H9 (cell line): ENCODE data around the gene ZNF280D. TPM values are rescaled to one million over a fixed set of nuclear protein-coding genes. Genes with fewer than 3 reads are reported as not detected.

ENCODE experiments used
- DNase-seq: peaks from one replicate; pipeline ENCODE4 v3.0.0-alpha.2; 2017
- H2AFZ ChIP-seq: one replicate; pipeline ENCODE4 v1.6.1; 2013; ENCODE audit warnings: mild to moderate bottlenecking, low read length, control low read depth, moderate library complexity
- H2AK5ac ChIP-seq: 2 replicates; pipeline ENCODE4 v1.6.1; 2013; ENCODE audit warnings: low read length, control low read depth, mixed read lengths; ENCODE audit not compliant: insufficient read length
- H2BK120ac ChIP-seq: one replicate; pipeline ENCODE4 v1.6.1; 2013; ENCODE audit warnings: low read depth, mild to moderate bottlenecking, low read length, control low read depth, inconsistent platforms; ENCODE audit not compliant: poor library complexity, severe bottlenecking
- H2BK12ac ChIP-seq: 2 replicates; pipeline ENCODE4 v1.6.1; 2013; ENCODE audit warnings: low read length, control low read depth, mixed read lengths, low read depth; ENCODE audit not compliant: insufficient read length
- H2BK15ac ChIP-seq: 2 replicates; pipeline ENCODE4 v1.6.1; 2013; ENCODE audit warnings: low read depth, low read length, control low read depth
- H2BK20ac ChIP-seq: one replicate; pipeline ENCODE4 v1.6.1; 2013; ENCODE audit warnings: low read depth, mild to moderate bottlenecking, low read length, control low read depth, inconsistent platforms; ENCODE audit not compliant: poor library complexity, severe bottlenecking
- H2BK5ac ChIP-seq: 2 replicates; pipeline ENCODE4 v1.6.1; 2013; ENCODE audit warnings: low read length, control low read depth, mixed read lengths; ENCODE audit not compliant: insufficient read length
- H3K14ac ChIP-seq: 2 replicates; pipeline ENCODE4 v1.6.1; 2013; ENCODE audit warnings: low read length, control low read depth; ENCODE audit not compliant: insufficient read depth
- H3K18ac ChIP-seq: 2 replicates; pipeline ENCODE4 v1.6.1; 2013; ENCODE audit warnings: low read depth, mild to moderate bottlenecking, mixed read lengths, low read length, control low read depth; ENCODE audit not compliant: insufficient read length
- H3K23ac ChIP-seq: 2 replicates; pipeline ENCODE4 v1.6.1; 2013; ENCODE audit warnings: low read length, control low read depth, mixed read lengths, low read depth; ENCODE audit not compliant: insufficient read length
- H3K23me2 ChIP-seq: 2 replicates; pipeline ENCODE4 v1.6.1; 2013; ENCODE audit warnings: low read depth, mild to moderate bottlenecking, mixed read lengths, low read length, control low read depth; ENCODE audit not compliant: insufficient read length, poor library complexity, severe bottlenecking
- H3K27ac ChIP-seq: 2 replicates; pipeline ENCODE4 v1.5.1; 2013; ENCODE audit warnings: low read length, control low read depth, mixed read lengths, low read depth; ENCODE audit not compliant: insufficient read length
- H3K27me3 ChIP-seq: 2 replicates; pipeline ENCODE4 v1.6.1; 2013; ENCODE audit warnings: low read length, control low read depth, inconsistent platforms; ENCODE audit not compliant: insufficient read depth
- H3K4ac ChIP-seq: 2 replicates; pipeline ENCODE4 v1.6.1; 2013; ENCODE audit warnings: low read depth, mild to moderate bottlenecking, control low read depth, inconsistent platforms, low read length, moderate library complexity
- H3K4me1 ChIP-seq: 2 replicates; pipeline ENCODE4 v1.6.1; 2013; ENCODE audit warnings: low read length, control low read depth, inconsistent platforms; ENCODE audit not compliant: insufficient read depth
- H3K4me2 ChIP-seq: 2 replicates; pipeline ENCODE4 v1.6.1; 2013; ENCODE audit warnings: low read length, control low read depth, mixed read lengths; ENCODE audit not compliant: insufficient read length, insufficient read depth
- H3K56ac ChIP-seq: 2 replicates; pipeline ENCODE4 v1.6.1; 2013; ENCODE audit warnings: low read depth, mild to moderate bottlenecking, mixed read lengths, low read length, control low read depth; ENCODE audit not compliant: insufficient read length
- H3K79me1 ChIP-seq: 2 replicates; pipeline ENCODE4 v1.6.1; 2013; ENCODE audit warnings: low read depth, mild to moderate bottlenecking, moderate library complexity, low read length, control low read depth, inconsistent platforms; ENCODE audit not compliant: insufficient read depth, poor library complexity, severe bottlenecking
- H3K79me2 ChIP-seq: 2 replicates; pipeline ENCODE4 v1.6.1; 2013; ENCODE audit warnings: low read length, control low read depth, inconsistent platforms; ENCODE audit not compliant: insufficient read depth
- H3K9ac ChIP-seq: 2 replicates; pipeline ENCODE4 v1.6.1; 2013; ENCODE audit warnings: low read length, control low read depth, mixed read lengths; ENCODE audit not compliant: insufficient read length; ENCODE audit errors: extremely low read depth
- H3K9me3 ChIP-seq: one replicate; pipeline ENCODE4 v1.6.1; 2013; ENCODE audit warnings: low read depth, low read length, inconsistent platforms; ENCODE audit not compliant: control insufficient read depth
- H3T11ph ChIP-seq: one replicate; pipeline ENCODE4 v1.6.1; 2013; ENCODE audit warnings: mild to moderate bottlenecking, low read length, control low read depth, inconsistent platforms
- H4K20me1 ChIP-seq: one replicate; pipeline ENCODE4 v1.6.1; 2013; ENCODE audit not compliant: control insufficient read depth, insufficient read length, insufficient read depth
- H4K5ac ChIP-seq: 2 replicates; pipeline ENCODE4 v1.6.1; 2013; ENCODE audit warnings: low read depth, mild to moderate bottlenecking, mixed read lengths, low read length, control low read depth; ENCODE audit not compliant: insufficient read length
- H4K8ac ChIP-seq: replicated peaks from 2 replicates; pipeline ENCODE4 v1.6.1; 2013; ENCODE audit warnings: low read length, control low read depth, mixed read lengths, low read depth; ENCODE audit not compliant: insufficient read length
- H4K91ac ChIP-seq: 2 replicates; pipeline ENCODE4 v1.6.1; 2013; ENCODE audit warnings: low read depth, mild to moderate bottlenecking, moderate library complexity, mixed read lengths, low read length, control low read depth; ENCODE audit not compliant: insufficient read length
- H3K27ac Mint-ChIP-seq, 3 experiments: 2 replicates in 2 of 3; 3 replicates in 1 of 3; pipeline ENCODE4 v1.8.0; 2020 to 2021; ENCODE audit warnings: mixed read lengths in 3 of 3, mild to moderate bottlenecking in 1 of 3, moderate library complexity in 1 of 3
- H3K27me3 Mint-ChIP-seq: 2 replicates; pipeline ENCODE4 v1.8.0; 2021; ENCODE audit warnings: low read depth, mild to moderate bottlenecking, moderate library complexity, mixed read lengths
- H3K36me3 Mint-ChIP-seq, 3 experiments: 2 replicates in 2 of 3; 3 replicates in 1 of 3; pipeline ENCODE4 v1.8.0; 2020 to 2021; ENCODE audit warnings: low read depth in 3 of 3, mixed read lengths in 3 of 3; ENCODE audit not compliant: insufficient read depth in 1 of 3
- H3K4me1 Mint-ChIP-seq, 2 experiments: 2 replicates each; pipeline ENCODE4 v1.8.0; 2020; ENCODE audit warnings: mixed read lengths in 2 of 2
- H3K4me3 Mint-ChIP-seq, 2 experiments: 2 replicates in 1 of 2; 3 replicates in 1 of 2; pipeline ENCODE4 v1.8.0; 2020 to 2021; ENCODE audit warnings: mild to moderate bottlenecking in 2 of 2, mixed read lengths in 2 of 2, moderate library complexity in 1 of 2
- H3K9me3 Mint-ChIP-seq, 2 experiments: 2 replicates in 1 of 2; 3 replicates in 1 of 2; pipeline ENCODE4 v1.8.0; 2020; ENCODE audit warnings: mild to moderate bottlenecking in 2 of 2, mixed read lengths in 2 of 2, moderate library complexity in 1 of 2
- CTCF ChIP-seq: fragments of 200-600 bp; sonication (generic); conservative IDR thresholded peaks from 3 replicates; pipeline ENCODE4 v1.8.0; 2021; ENCODE audit warnings: antibody characterized with exemption, mild to moderate bottlenecking
- WGBS: extraction: QIAGEN DNeasy Blood & Tissue Kit; methylation state at CpG from one replicate; pipeline ENCODE4 v1.1.7; 2013; ENCODE audit warnings: missing lambda C conversion rate, low lambda C conversion rate, mixed read lengths; ENCODE audit not compliant: insufficient read length; ENCODE audit errors: extremely low coverage; 5-methylcytosine and 5-hydroxymethylcytosine counted together
- total RNA-seq: library from RNA; stranded (reverse); gene quantifications from 2 replicates; pipeline ENCODE4 v1.2.1, GENCODE V29; 2021

ZNF280D gene
- total RNA-seq, 1 experiment from 2014 or later: 5.7 TPM

- TF ChIP-seq CTCF: no peak
- no peak overlapping the region for H2BK120ac ChIP-seq
- no peaks in the 10 kb centered on the region for H3K23me2 ChIP-seq
- no peak overlapping the region for H3K56ac ChIP-seq
- no peak overlapping the region for H2BK15ac ChIP-seq
- H3K27me3 ChIP-seq: no peaks in the 10 kb centered on the region
- no peaks in the 10 kb centered on the region for H3K4me1 ChIP-seq
- no peak overlapping the region for H2AK5ac ChIP-seq
- no peak overlapping the region for H4K5ac ChIP-seq
- no peak overlapping the region for H2BK12ac ChIP-seq
- no peak overlapping the region for H2BK20ac ChIP-seq
- no peak overlapping the region for H2AFZ ChIP-seq
- H3K4me2 ChIP-seq: no peak overlapping the region
- no peak overlapping the region for H3K14ac ChIP-seq
- WGBS: no CpG with 5 or more reads among the region's 3 CpGs
- no peaks in the 10 kb centered on the region for H3K79me1 ChIP-seq
- no peak overlapping the region for H3K9ac ChIP-seq
- Mint-ChIP-seq H3K9me3 (no peaks in the 10 kb centered on the region), H3K27ac (no peak overlapping the region; a peak in 1 of 7 replicates), H3K36me3 (0 out of 7 replicates have a peak, but pooled peaks cover 0 to 3% (median 0%) of the 10 kb centered on the region in 3 experiments), H3K27me3 (no peaks in the 10 kb centered on the region), H3K4me1 (peaks cover 7 to 8% of the 10 kb centered on the region in 2 experiments; a peak in 3 of 4 replicates), H3K4me3 (no peak overlapping the region)
- no peak overlapping the region for H3K27ac ChIP-seq
- H2BK5ac ChIP-seq: no peak overlapping the region
- DNase-seq: no peak
- no peaks in the 10 kb centered on the region for H3K79me2 ChIP-seq
- H4K8ac ChIP-seq: no peak overlapping the region
- H3K4ac ChIP-seq: no peak overlapping the region
- no peaks in the 10 kb centered on the region for H4K20me1 ChIP-seq
- H4K91ac ChIP-seq: no peak overlapping the region
- no peaks in the 10 kb centered on the region for H3K9me3 ChIP-seq
- no peak overlapping the region for H3T11ph ChIP-seq
- H3K23ac ChIP-seq: no peak overlapping the region
- H3K18ac ChIP-seq: no peak overlapping the region
Measured at GRCh38 chr15:56693761-56694160, 39.5 kb downstream of the ZNF280D start.
